A673 (cell line): ENCODE results near the gene CAPN7. TPM values are rescaled to one million over a fixed set of nuclear protein-coding genes. Genes with fewer than 3 reads are reported as not detected.
"Not testable (repeated sequence)": the region's sequence is repeated elsewhere in the genome, so short reads cannot be mapped to it uniquely, and the experiment has no call there.

Experiments
- BruUV-seq: library from RNA; stranded (reverse); fragments of 400-500 nt; replicated peaks from 2 replicates; lab custom pipeline; 2021; lab: Mats Ljungman, UMichigan
- CTCF ChIA-PET: fragments of 300-600 bp; sonication (Branson Sonifier 250); formaldehyde crosslinking; loops from one replicate; lab custom pipeline; 2022; ENCODE audit warnings: antibody characterized with exemption; lab: Charles Lee
- POLR2A ChIA-PET: fragments of 300-600 bp; sonication (Branson Sonifier 250); formaldehyde crosslinking; loops from one replicate; lab custom pipeline; 2022; ENCODE audit warnings: antibody characterized with exemption; ENCODE audit not compliant: low non-redundant PET; lab: Charles Lee
- DNase-seq: peaks from one replicate; pipeline ENCODE4 v3.0.0-alpha.2; 2015; ENCODE audit warnings: low spot score
- H3K27ac ChIP-seq: fragments of 200-600 bp; sonication (generic); 2 replicates; pipeline ENCODE4 v1.5.1; 2016; ENCODE audit warnings: mixed run types, low read depth, mild to moderate bottlenecking, mixed read lengths, antibody characterized with exemption, low read length; ENCODE audit not compliant: poor library complexity, severe bottlenecking
- H3K27me3 ChIP-seq: fragments of 200-600 bp; sonication (generic); replicated peaks from 2 replicates; pipeline ENCODE4 v1.6.1; 2017; ENCODE audit warnings: mixed run types, low read depth, mild to moderate bottlenecking, mixed read lengths, antibody characterized with exemption, low read length; ENCODE audit not compliant: insufficient read depth, poor library complexity
- H3K36me3 ChIP-seq: fragments of 200-600 bp; sonication (generic); 2 replicates; pipeline ENCODE4 v1.6.1; 2016; ENCODE audit warnings: mixed run types, mild to moderate bottlenecking, mixed read lengths, antibody characterized with exemption, low read length; ENCODE audit not compliant: insufficient read depth, poor library complexity, severe bottlenecking
- H3K4me1 ChIP-seq: fragments of 200-600 bp; sonication (generic); 2 replicates; pipeline ENCODE4 v1.6.1; 2017; ENCODE audit warnings: mixed run types, mild to moderate bottlenecking, mixed read lengths, antibody characterized with exemption, low read length; ENCODE audit not compliant: insufficient read depth, poor library complexity, severe bottlenecking
- H3K4me3 ChIP-seq: fragments of 200-600 bp; sonication (generic); 2 replicates; pipeline ENCODE4 v1.5.1; 2016; ENCODE audit warnings: low read depth, mixed run types, mild to moderate bottlenecking, mixed read lengths, low read length; ENCODE audit not compliant: poor library complexity, severe bottlenecking
- H3K9me3 ChIP-seq: fragments of 200-600 bp; sonication (generic); 2 replicates; pipeline ENCODE4 v1.6.1; 2016; ENCODE audit warnings: mixed run types, low read depth, mild to moderate bottlenecking, mixed read lengths, antibody characterized with exemption, low read length; ENCODE audit not compliant: poor library complexity, severe bottlenecking
- EZH2 ChIP-seq: fragments of 200-600 bp; sonication (generic); IDR thresholded peaks from 2 replicates; pipeline ENCODE4 v1.6.1; 2017; ENCODE audit warnings: borderline replicate concordance, low read depth, mild to moderate bottlenecking, mixed read lengths, antibody characterized with exemption, low read length; ENCODE audit not compliant: poor library complexity, severe bottlenecking
- intact Hi-C: fragments of 100-400 bp; cut with micrococcal nuclease; formaldehyde crosslinking; loops from one replicate; pipeline ENCODE4 v1.10.0; 2022; ENCODE audit not compliant: unreplicated experiment
- total RNA-seq: library from RNA; stranded (reverse); gene quantifications from 2 replicates; pipeline ENCODE4 v1.2.3, GENCODE V29; 2021
- TF ChIP-seq, protein P1 (sequence below): fragments of 300-800, 200-600 bp; sonication (generic); conservative IDR thresholded peaks from 2 replicates; pipeline ENCODE4 v1.5.1; 2017; ENCODE audit warnings: low read depth, mild to moderate bottlenecking, antibody characterized with exemption, low read length, moderate library complexity, mixed read lengths

Gene CAPN7
- total RNA-seq, 1 experiment from 2014 or later: 38.6 TPM

DNA sequence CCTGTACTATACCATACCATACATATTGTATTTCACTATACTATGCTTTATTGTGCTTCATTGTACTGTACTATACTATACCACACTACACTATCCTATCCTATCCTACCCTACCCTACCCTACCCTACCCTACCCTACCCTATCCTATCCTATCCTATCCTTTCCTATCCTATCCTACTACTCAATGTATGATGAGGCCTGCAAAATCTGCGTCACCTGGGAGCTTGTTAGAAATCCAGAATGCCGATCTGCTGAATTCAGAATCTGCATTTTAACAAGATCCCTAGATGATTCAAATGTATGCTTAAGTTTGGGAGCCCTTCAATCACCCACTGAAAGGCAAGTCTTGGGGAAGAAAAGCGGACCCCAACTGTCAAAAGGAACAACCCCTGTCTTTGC is 45.4 kb upstream of the CAPN7 start:
- ChIA-PET CTCF (no interaction called here), POLR2A (interaction anchor here (0.6 kb wide), 1 partner anchor 46 kb away, joined by 7 read pairs; no protein-coding TSS in a partner anchor)
- H3K4me1 ChIP-seq: no peaks in the 10 kb centered on the region
- BruUV-seq: no TSS peak
- intact Hi-C loops: no loop called here
- no peak for DNase-seq
- TF ChIP-seq, protein P1, sequence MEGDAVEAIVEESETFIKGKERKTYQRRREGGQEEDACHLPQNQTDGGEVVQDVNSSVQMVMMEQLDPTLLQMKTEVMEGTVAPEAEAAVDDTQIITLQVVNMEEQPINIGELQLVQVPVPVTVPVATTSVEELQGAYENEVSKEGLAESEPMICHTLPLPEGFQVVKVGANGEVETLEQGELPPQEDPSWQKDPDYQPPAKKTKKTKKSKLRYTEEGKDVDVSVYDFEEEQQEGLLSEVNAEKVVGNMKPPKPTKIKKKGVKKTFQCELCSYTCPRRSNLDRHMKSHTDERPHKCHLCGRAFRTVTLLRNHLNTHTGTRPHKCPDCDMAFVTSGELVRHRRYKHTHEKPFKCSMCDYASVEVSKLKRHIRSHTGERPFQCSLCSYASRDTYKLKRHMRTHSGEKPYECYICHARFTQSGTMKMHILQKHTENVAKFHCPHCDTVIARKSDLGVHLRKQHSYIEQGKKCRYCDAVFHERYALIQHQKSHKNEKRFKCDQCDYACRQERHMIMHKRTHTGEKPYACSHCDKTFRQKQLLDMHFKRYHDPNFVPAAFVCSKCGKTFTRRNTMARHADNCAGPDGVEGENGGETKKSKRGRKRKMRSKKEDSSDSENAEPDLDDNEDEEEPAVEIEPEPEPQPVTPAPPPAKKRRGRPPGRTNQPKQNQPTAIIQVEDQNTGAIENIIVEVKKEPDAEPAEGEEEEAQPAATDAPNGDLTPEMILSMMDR: no peak
- TF ChIP-seq EZH2: no peak
- H3K36me3 ChIP-seq: no peaks in the 10 kb centered on the region
- no peak overlapping the region for H3K4me3 ChIP-seq
- peaks cover 35% of the 10 kb centered on the region for H3K27me3 ChIP-seq
- no peak overlapping the region for H3K27ac ChIP-seq
- no peaks in the 10 kb centered on the region for H3K9me3 ChIP-seq

DNA sequence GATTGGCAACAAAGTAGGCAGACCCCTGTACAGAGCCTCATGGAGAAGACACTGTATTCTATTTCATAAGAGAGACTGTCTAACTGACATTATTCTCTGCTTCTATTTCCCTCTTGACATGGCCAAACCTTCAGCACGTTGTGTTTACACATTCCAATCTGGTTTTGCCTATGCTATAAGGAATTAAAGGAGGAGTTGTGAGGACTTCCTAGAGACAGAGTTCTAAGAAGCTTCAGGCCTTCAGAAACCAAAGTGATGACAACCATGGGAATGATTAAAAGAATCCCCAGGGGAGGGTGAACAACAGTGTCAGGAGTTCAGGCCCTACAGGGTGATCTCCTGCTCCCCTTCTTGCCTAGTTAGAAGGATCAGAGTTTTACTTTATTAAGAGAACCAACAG is 44.9 kb upstream of the CAPN7 start:
- Histone ChIP-seq H3K4me3 (no peak overlapping the region), H3K27ac (no peak overlapping the region), H3K36me3 (no peaks in the 10 kb centered on the region), H3K9me3 (no peaks in the 10 kb centered on the region), H3K27me3 (peaks cover 30% of the 10 kb centered on the region), H3K4me1 (no peaks in the 10 kb centered on the region)
- POLR2A ChIA-PET: interaction anchor here (0.6 kb wide), 1 partner anchor 46 kb away, joined by 7 read pairs; no protein-coding TSS in a partner anchor
- TF ChIP-seq, protein P1: no peak
- TF ChIP-seq EZH2: no peak
- intact Hi-C loops: no loop called here
- no peak for DNase-seq
- CTCF ChIA-PET: no interaction called here
- no TSS peak for BruUV-seq

DNA sequence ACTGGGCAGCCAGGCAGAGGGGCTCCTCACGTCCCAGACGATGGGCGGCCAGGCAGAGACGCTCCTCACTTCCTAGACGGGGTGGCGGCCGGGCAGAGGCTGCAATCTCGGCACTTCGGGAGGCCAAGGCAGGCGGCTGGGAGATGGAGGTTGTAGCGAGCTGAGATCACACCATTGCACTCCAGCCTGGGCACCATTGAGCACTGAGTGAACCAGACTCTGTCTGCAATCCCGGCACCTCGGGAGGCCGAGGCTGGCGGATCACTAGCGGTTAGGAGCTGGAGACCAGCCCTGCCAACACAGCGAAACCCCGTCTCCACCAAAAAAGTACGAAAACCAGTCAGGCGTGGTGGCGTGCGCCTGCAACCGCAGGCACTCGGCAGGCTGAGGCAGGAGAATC is 42.4 kb upstream of the CAPN7 start:
- CTCF ChIA-PET, H3K36me3 ChIP-seq, H3K27ac ChIP-seq, H3K4me3 ChIP-seq, POLR2A ChIA-PET, BruUV-seq, DNase-seq, H3K9me3 ChIP-seq, intact Hi-C loops, H3K4me1 ChIP-seq: not testable (repeated sequence)
- H3K27me3 ChIP-seq: peaks cover 20% of the 10 kb centered on the region

DNA sequence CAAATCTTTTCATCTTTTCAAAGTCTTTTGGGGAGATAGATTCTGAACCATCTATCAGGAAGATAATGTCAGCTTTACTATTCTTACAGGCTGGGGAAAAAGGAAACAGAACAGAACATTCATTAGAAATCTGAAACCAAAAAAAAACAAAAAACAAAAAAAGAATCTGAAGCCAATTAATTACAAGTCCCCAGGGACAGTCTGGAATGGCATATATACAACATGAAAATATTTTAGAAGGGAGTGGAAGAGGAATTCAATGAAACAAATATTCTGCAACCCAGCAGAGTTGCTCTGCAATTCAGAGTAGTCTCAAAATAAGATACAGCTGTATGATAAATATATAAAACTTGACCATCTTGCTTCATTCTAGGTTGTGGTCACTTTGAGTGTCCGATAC is 41.7 kb upstream of the CAPN7 start:
- Histone ChIP-seq H3K36me3 (no peaks in the 10 kb centered on the region), H3K27me3 (peaks cover 22% of the 10 kb centered on the region), H3K4me3 (no peak overlapping the region), H3K4me1 (no peaks in the 10 kb centered on the region), H3K27ac (no peak overlapping the region), H3K9me3 (no peaks in the 10 kb centered on the region)
- no peak for DNase-seq
- POLR2A ChIA-PET: no interaction called here
- no TSS peak for BruUV-seq
- CTCF ChIA-PET: no interaction called here
- intact Hi-C loops: no loop called here
- no peak for TF ChIP-seq EZH2
- TF ChIP-seq, protein P1: no peak
